Right ventricle myocardium inferior (tissue), 1 donor: ENCODE results near the gene SCYGR5. TPM values are rescaled to one million over a fixed set of nuclear protein-coding genes. Genes with fewer than 3 reads are reported as not detected.

Experiments
- total RNA-seq: library from RNA; stranded (reverse); fragmentation: NEBNext Ultra II Directional; extraction: Animal tissue kit (Norgen Biotek cat#: 25700); gene quantifications from one replicate; pipeline ENCODE4 v1.2.1, GENCODE V29; 2021
- donor health status: DM: no; HTN: yes; CAD: no; lungs with severe emphysema.

Gene SCYGR5
- total RNA-seq, 1 donor from 2014 or later = not detected

Other genes with a start within 250 kb of the SCYGR5 start
- gene AGFG1, start 194.6 kb upstream of the SCYGR5 start, total RNA-seq = 57.8 TPM
- not detected for gene SCYGR2, start 67.9 kb upstream of the SCYGR5 start, total RNA-seq
- not detected for gene SCYGR3, start 52.0 kb upstream of the SCYGR5 start, total RNA-seq
- gene SCYGR4, start 49.3 kb upstream of the SCYGR5 start, total RNA-seq = not detected
- gene SLC19A3, start 51.2 kb downstream of the SCYGR5 start, total RNA-seq = 4.5 TPM
- not detected for gene SCYGR6, start 58.0 kb downstream of the SCYGR5 start, total RNA-seq
- not detected for gene SCYGR7, start 61.5 kb downstream of the SCYGR5 start, total RNA-seq
- gene SCYGR8, start 79.1 kb downstream of the SCYGR5 start, total RNA-seq = not detected
- gene CCL20, start 147.0 kb downstream of the SCYGR5 start, total RNA-seq = not detected
- gene DAW1, start 204.8 kb downstream of the SCYGR5 start, total RNA-seq = not detected